CD14-positive monocyte (primary cell): ENCODE data around the gene OGDHL. TPM values are rescaled to one million over a fixed set of nuclear protein-coding genes. Genes with fewer than 3 reads are reported as not detected.

Experiments
- DNase-seq, 3 donors: peaks; one replicate each; pipeline ENCODE4 v3.0.0-alpha.2; 2011 to 2022
- H2AFZ ChIP-seq: 2 replicates; pipeline ENCODE4 v1.6.0; 2012; ENCODE audit warnings: mild to moderate bottlenecking, low read depth, low read length, inconsistent platforms; ENCODE audit not compliant: insufficient read depth, poor library complexity, severe bottlenecking
- H3K27ac ChIP-seq, 2 donors: 1 replicate in 1 of 2; 2 replicates in 1 of 2; pipeline ENCODE4 v1.5.1; 2012 to 2013; ENCODE audit warnings: low read length in 2 of 2, control low read depth in 1 of 2, inconsistent platforms in 1 of 2, low read depth in 1 of 2, mild to moderate bottlenecking in 1 of 2
- H3K27me3 ChIP-seq, 2 donors: one replicate each; pipeline versions ENCODE4 v1.6.0 to v1.6.1; 2011 to 2013; ENCODE audit warnings: low read length in 2 of 2; ENCODE audit not compliant: control insufficient read depth in 2 of 2, insufficient read depth in 2 of 2
- H3K36me3 ChIP-seq, 2 donors: replicated peaks in 1 of 2; 1 replicate in 1 of 2; 2 replicates in 1 of 2; pipeline versions ENCODE4 v1.5.1 to v1.6.1; 2012 to 2013; ENCODE audit warnings: low read length in 2 of 2, control low read depth in 1 of 2, inconsistent platforms in 1 of 2, mild to moderate bottlenecking in 1 of 2; ENCODE audit not compliant: insufficient read depth in 2 of 2, control insufficient read depth in 1 of 2
- H3K4me1 ChIP-seq, 2 donors: 1 replicate in 1 of 2; 2 replicates in 1 of 2; pipeline versions ENCODE4 v1.5.1 to v1.6.1; 2012 to 2013; ENCODE audit warnings: low read length in 2 of 2, control low read depth in 1 of 2, inconsistent platforms in 1 of 2, mild to moderate bottlenecking in 1 of 2, moderate library complexity in 1 of 2; ENCODE audit not compliant: insufficient read depth in 2 of 2, control insufficient read depth in 1 of 2
- H3K4me2 ChIP-seq: replicated peaks from 2 replicates; pipeline ENCODE3; 2012; ENCODE audit warnings: low read length, moderate library complexity, mild to moderate bottlenecking; ENCODE audit not compliant: poor library complexity, severe bottlenecking; ENCODE audit errors: extremely low read depth
- H3K4me3 ChIP-seq, 3 experiments: fragments of 200-600 bp in 1 of 3; sonication (generic) in 1 of 3; replicated peaks in 1 of 3; 1 replicate in 2 of 3; 2 replicates in 1 of 3; pipeline ENCODE4 v1.5.1; 2011 to 2013; ENCODE audit warnings: low read length in 3 of 3, mild to moderate bottlenecking in 3 of 3, control low read depth in 2 of 3, low read depth in 2 of 3, inconsistent platforms in 1 of 3, moderate library complexity in 1 of 3
- H3K79me2 ChIP-seq: 2 replicates; pipeline ENCODE4 v1.6.0; 2012; ENCODE audit warnings: mild to moderate bottlenecking, control low read depth, inconsistent platforms, low read length, moderate library complexity; ENCODE audit not compliant: insufficient read depth
- H3K9ac ChIP-seq: 2 replicates; pipeline ENCODE4 v1.6.0; 2017; ENCODE audit warnings: low read length, mild to moderate bottlenecking; ENCODE audit not compliant: insufficient read depth, poor library complexity, severe bottlenecking
- H3K9me3 ChIP-seq, 2 donors: replicated peaks in 1 of 2; 1 replicate in 1 of 2; 2 replicates in 1 of 2; pipeline versions ENCODE4 v1.5.1 to v1.6.1; 2012 to 2013; ENCODE audit warnings: low read length in 2 of 2, control low read depth in 1 of 2; ENCODE audit not compliant: control insufficient read depth in 1 of 2, insufficient read depth in 1 of 2
- H4K20me1 ChIP-seq: 2 replicates; pipeline ENCODE4 v1.6.0; 2012; ENCODE audit warnings: mild to moderate bottlenecking, low read length, control low read depth, moderate library complexity; ENCODE audit not compliant: insufficient read depth
- H3K27ac Mint-ChIP-seq, 7 donors: one replicate each; pipeline ENCODE4 v1.8.0; 2020; ENCODE audit warnings: mild to moderate bottlenecking in 7 of 7, mixed read lengths in 7 of 7, moderate library complexity in 6 of 7, inconsistent platforms in 2 of 7
- H3K27me3 Mint-ChIP-seq, 3 donors: one replicate each; pipeline ENCODE4 v1.8.0; 2021 to 2022; ENCODE audit warnings: low read depth in 3 of 3, mild to moderate bottlenecking in 3 of 3, mixed read lengths in 3 of 3, moderate library complexity in 3 of 3, inconsistent platforms in 1 of 3
- H3K36me3 Mint-ChIP-seq, 2 donors: one replicate each; pipeline ENCODE4 v1.8.0; 2020; ENCODE audit warnings: mixed read lengths in 2 of 2, inconsistent platforms in 1 of 2, mild to moderate bottlenecking in 1 of 2
- H3K4me1 Mint-ChIP-seq: one replicate; pipeline ENCODE4 v1.8.0; 2020; ENCODE audit warnings: mild to moderate bottlenecking, mixed read lengths
- H3K4me3 Mint-ChIP-seq, 2 donors: one replicate each; pipeline ENCODE4 v1.8.0; 2020; ENCODE audit warnings: mild to moderate bottlenecking in 2 of 2, mixed read lengths in 2 of 2, moderate library complexity in 1 of 2
- H3K9me3 Mint-ChIP-seq, 7 donors: one replicate each; pipeline ENCODE4 v1.8.0; 2020 to 2022; ENCODE audit warnings: mixed read lengths in 7 of 7, mild to moderate bottlenecking in 6 of 7, moderate library complexity in 6 of 7, inconsistent platforms in 2 of 7
- WGBS: methylation state at CpG from one replicate; pipeline ENCODE4 v1.1.5; 2013; ENCODE audit warnings: missing lambda C conversion rate; ENCODE audit not compliant: insufficient coverage; 5-methylcytosine and 5-hydroxymethylcytosine counted together
- intact Hi-C, 2 donors: fragments of 100-400 bp; cut with micrococcal nuclease; formaldehyde crosslinking; loops; one replicate each; pipeline versions ENCODE4 v1.15.0 to v1.15.1; 2023
- polyA plus RNA-seq, 3 donors: library from polyadenylated mRNA; depleted of rRNA in 1 of 3; unstranded in 2 of 3; stranded (reverse) in 1 of 3; fragments of 300-500 nt in 2 of 3; fragments of >200 nt in 1 of 3; fragmentation: Illumina TruSeq in 2 of 3; gene quantifications; 1 replicate in 2 of 3; 2 replicates in 1 of 3; pipeline ENCODE4 v1.2.3, GENCODE V29; 2012 to 2021
- TF ChIP-seq, protein P1 (sequence below): fragments of 200-600 bp; IDR thresholded peaks from one replicate; pipeline ENCODE4 v1.8.0; 2022; ENCODE audit warnings: antibody characterized with exemption, mild to moderate bottlenecking

The OGDHL gene
- polyA plus RNA-seq, 3 donors, result not detected

DNA sequence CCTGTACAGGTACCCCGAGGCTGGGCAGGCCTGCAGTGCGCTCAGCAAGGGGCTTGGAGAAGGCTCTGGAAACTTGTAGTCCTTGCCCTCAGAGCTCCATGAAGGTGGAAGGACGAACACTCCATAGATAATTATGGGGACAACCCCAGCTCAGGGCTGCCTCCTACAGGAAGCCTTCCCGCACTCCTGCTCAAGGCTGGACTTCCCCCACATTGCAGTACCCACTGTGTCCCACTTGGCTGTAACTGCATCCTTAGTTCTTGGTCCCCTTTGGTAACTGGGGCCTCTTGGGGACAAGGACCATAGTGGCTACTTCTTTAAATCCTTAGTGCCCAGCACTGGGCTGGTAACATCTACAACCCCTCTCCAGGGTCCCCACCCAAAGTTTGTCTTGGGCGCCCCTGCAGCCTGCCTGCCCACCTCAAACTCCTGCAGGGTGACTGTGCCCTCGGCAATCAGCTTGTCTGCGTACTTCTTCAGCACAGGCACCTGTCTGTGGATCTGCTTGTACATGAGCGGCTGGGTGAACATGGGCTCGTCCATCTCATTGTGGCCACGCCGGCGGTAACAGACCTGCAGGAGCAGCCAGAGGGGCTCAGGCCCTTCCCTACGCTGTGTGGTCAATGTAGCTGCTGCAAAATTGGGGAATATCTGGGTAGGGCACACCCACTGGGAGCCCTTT is 17.1 kb downstream of the OGDHL start:
- 91% methylated on average over 11 of the region's 13 CpGs for WGBS

DNA sequence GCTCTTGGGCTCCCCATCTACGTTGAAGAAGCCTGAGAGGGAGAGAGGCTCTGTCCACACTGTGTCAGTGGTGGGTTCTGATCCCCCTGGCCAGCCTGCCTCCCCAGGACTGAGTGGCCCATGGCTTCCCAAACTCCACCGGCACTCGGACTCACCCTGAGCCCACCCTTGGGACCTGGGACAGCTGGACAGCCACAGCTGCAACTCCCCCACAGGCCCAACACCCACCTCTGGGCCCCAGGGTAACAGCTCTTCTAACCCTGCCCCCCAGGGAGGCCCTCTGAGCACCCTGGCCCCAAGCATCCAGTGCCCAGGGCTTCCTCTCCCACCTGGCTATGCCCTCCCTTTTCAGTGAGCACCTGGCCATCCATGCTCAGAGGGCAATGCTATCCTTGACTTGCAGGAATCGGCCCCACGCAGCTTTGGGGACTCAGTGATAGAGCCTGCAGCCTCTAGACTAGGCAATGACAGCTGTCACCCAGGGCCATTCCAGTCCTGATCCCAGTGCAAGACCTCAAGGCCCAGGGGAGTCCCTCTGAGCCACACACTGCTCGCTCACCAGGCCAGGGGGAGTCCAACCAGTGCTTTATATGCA is 17.9 kb downstream of the OGDHL start:
- Histone ChIP-seq H3K4me2 (no peak overlapping the region), H3K9ac (no peak overlapping the region), H3K4me1 (no peaks in the 10 kb centered on the region), H3K27ac (no peak overlapping the region), H3K9me3 (no peaks in the 10 kb centered on the region), H4K20me1 (no peaks in the 10 kb centered on the region), H3K79me2 (no peaks in the 10 kb centered on the region), H3K4me3 (no peak overlapping the region), H2AFZ (no peak overlapping the region), H3K27me3 (no peaks in the 10 kb centered on the region), H3K36me3 (no peaks in the 10 kb centered on the region)
- H3K4me3 Mint-ChIP-seq, result no peak overlapping the region
- H3K27ac Mint-ChIP-seq, result no peak overlapping the region
- H3K27me3 Mint-ChIP-seq, result peaks cover 0 to 3% (median 2%) of the 10 kb centered on the region in 3 donors
- TF ChIP-seq, protein P1, sequence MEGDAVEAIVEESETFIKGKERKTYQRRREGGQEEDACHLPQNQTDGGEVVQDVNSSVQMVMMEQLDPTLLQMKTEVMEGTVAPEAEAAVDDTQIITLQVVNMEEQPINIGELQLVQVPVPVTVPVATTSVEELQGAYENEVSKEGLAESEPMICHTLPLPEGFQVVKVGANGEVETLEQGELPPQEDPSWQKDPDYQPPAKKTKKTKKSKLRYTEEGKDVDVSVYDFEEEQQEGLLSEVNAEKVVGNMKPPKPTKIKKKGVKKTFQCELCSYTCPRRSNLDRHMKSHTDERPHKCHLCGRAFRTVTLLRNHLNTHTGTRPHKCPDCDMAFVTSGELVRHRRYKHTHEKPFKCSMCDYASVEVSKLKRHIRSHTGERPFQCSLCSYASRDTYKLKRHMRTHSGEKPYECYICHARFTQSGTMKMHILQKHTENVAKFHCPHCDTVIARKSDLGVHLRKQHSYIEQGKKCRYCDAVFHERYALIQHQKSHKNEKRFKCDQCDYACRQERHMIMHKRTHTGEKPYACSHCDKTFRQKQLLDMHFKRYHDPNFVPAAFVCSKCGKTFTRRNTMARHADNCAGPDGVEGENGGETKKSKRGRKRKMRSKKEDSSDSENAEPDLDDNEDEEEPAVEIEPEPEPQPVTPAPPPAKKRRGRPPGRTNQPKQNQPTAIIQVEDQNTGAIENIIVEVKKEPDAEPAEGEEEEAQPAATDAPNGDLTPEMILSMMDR, result no peak
- intact Hi-C loops, result no loop called here
- H3K4me1 Mint-ChIP-seq, result no peaks in the 10 kb centered on the region
- no peaks in the 10 kb centered on the region for H3K36me3 Mint-ChIP-seq
- peaks cover 0 to 3% (median 0%) of the 10 kb centered on the region in 7 donors for H3K9me3 Mint-ChIP-seq
- no peak for DNase-seq
- WGBS, result 97% methylated on average over 5 of the region's 6 CpGs

More for the DNA sequence above, 17.1 kb downstream of the OGDHL start:
- peaks cover 0 to 3% (median 0%) of the 10 kb centered on the region in 7 donors for H3K9me3 Mint-ChIP-seq
- no peak for DNase-seq
- no peaks in the 10 kb centered on the region for H3K4me1 Mint-ChIP-seq
- H3K4me3 ChIP-seq, result no peak overlapping the region
- intact Hi-C loops, result no loop called here
- H3K27ac ChIP-seq, result no peak overlapping the region
- H3K79me2 ChIP-seq, result no peaks in the 10 kb centered on the region
- TF ChIP-seq, protein P1, result no peak
- H3K9ac ChIP-seq, result no peak overlapping the region
- H3K36me3 ChIP-seq, result no peaks in the 10 kb centered on the region
- no peak overlapping the region for H3K27ac Mint-ChIP-seq
- H3K9me3 ChIP-seq, result no peaks in the 10 kb centered on the region
- no peaks in the 10 kb centered on the region for H3K4me1 ChIP-seq
- H3K27me3 ChIP-seq, result no peaks in the 10 kb centered on the region
- no peaks in the 10 kb centered on the region for H3K36me3 Mint-ChIP-seq
- no peak overlapping the region for H3K4me3 Mint-ChIP-seq
- H2AFZ ChIP-seq, result no peak overlapping the region
- no peaks in the 10 kb centered on the region for H4K20me1 ChIP-seq
- H3K4me2 ChIP-seq, result no peak overlapping the region
- peaks cover under 1 to 3% (median 1%) of the 10 kb centered on the region in 3 donors for H3K27me3 Mint-ChIP-seq
